HFFc6 (cell line): ENCODE results near the gene SHISA6. TPM values are rescaled to one million over a fixed set of nuclear protein-coding genes. Genes with fewer than 3 reads are reported as not detected.

Experiments
- DNase-seq: peaks from one replicate; pipeline ENCODE4 v3.0.0-alpha.2; 2018
- H3K27ac Mint-ChIP-seq: 2 replicates; pipeline ENCODE4 v1.8.0; 2020; ENCODE audit warnings: mild to moderate bottlenecking, mixed read lengths
- H3K27me3 Mint-ChIP-seq: 2 replicates; pipeline ENCODE4 v1.8.0; 2021; ENCODE audit warnings: mild to moderate bottlenecking, moderate library complexity, mixed read lengths; ENCODE audit not compliant: insufficient read depth
- H3K36me3 Mint-ChIP-seq: 2 replicates; pipeline ENCODE4 v1.8.0; 2021; ENCODE audit warnings: low read depth, mixed read lengths
- H3K4me1 Mint-ChIP-seq: 2 replicates; pipeline ENCODE4 v1.8.0; 2020; ENCODE audit warnings: low read depth, mixed read lengths
- H3K4me3 Mint-ChIP-seq: 2 replicates; pipeline ENCODE4 v1.8.0; 2020; ENCODE audit warnings: mild to moderate bottlenecking, moderate library complexity, mixed read lengths
- H3K9me3 Mint-ChIP-seq: 2 replicates; pipeline ENCODE4 v1.8.0; 2020; ENCODE audit warnings: mild to moderate bottlenecking, mixed read lengths
- total RNA-seq, 6 experiments: library from RNA; stranded (reverse); fragmentation: NEBNext Ultra II Directional; extraction: Animal tissue kit (Norgen Biotek cat#: 25700); gene quantifications; 2 replicates in 1 of 6; 3 replicates in 5 of 6; pipeline ENCODE4 v1.2.3, GENCODE V29; 2021
- TF ChIP-seq, protein P1 (sequence below): fragments of 200-600 bp; sonication (generic); IDR thresholded peaks from 2 replicates; pipeline ENCODE4 v1.5.0; 2021; ENCODE audit warnings: antibody characterized with exemption, mild to moderate bottlenecking

SHISA6 gene
- total RNA-seq, 6 experiments from 2014 or later, result not detected

DNA sequence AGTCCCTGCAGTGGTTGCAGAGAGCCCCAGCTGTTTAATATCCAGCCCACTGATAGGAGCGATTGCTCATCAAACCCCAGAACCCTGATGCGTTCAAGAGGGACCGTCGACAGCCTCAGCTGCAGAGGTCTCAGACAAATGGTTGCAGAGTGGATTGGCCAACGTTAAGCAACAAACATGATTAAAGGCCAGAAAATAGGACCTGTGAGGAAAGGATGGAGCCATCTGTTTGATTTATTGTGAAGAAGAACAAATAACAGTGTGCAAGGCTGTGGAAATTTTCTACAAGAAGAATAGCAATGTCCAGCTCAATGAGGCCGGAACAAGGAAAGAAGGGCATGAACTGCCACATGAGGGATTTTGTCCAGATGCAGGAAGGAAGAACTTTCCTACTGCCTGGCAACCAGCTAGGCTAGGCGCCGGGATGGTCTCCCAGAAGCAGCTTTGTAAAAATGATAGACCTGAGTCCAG lies 218.9 kb downstream of the SHISA6 start:
- H3K4me3 Mint-ChIP-seq, result no peak overlapping the region
- no peak overlapping the region for H3K27ac Mint-ChIP-seq
- TF ChIP-seq, protein P1, sequence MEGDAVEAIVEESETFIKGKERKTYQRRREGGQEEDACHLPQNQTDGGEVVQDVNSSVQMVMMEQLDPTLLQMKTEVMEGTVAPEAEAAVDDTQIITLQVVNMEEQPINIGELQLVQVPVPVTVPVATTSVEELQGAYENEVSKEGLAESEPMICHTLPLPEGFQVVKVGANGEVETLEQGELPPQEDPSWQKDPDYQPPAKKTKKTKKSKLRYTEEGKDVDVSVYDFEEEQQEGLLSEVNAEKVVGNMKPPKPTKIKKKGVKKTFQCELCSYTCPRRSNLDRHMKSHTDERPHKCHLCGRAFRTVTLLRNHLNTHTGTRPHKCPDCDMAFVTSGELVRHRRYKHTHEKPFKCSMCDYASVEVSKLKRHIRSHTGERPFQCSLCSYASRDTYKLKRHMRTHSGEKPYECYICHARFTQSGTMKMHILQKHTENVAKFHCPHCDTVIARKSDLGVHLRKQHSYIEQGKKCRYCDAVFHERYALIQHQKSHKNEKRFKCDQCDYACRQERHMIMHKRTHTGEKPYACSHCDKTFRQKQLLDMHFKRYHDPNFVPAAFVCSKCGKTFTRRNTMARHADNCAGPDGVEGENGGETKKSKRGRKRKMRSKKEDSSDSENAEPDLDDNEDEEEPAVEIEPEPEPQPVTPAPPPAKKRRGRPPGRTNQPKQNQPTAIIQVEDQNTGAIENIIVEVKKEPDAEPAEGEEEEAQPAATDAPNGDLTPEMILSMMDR, result no peak
- H3K9me3 Mint-ChIP-seq, result peaks cover 50% of the 10 kb centered on the region
- H3K36me3 Mint-ChIP-seq, result peaks cover 4% of the 10 kb centered on the region; the same call in 1 of the 2 replicates
- no peaks in the 10 kb centered on the region for H3K4me1 Mint-ChIP-seq
- peaks cover 1% of the 10 kb centered on the region for H3K27me3 Mint-ChIP-seq
- no peak for DNase-seq

DNA sequence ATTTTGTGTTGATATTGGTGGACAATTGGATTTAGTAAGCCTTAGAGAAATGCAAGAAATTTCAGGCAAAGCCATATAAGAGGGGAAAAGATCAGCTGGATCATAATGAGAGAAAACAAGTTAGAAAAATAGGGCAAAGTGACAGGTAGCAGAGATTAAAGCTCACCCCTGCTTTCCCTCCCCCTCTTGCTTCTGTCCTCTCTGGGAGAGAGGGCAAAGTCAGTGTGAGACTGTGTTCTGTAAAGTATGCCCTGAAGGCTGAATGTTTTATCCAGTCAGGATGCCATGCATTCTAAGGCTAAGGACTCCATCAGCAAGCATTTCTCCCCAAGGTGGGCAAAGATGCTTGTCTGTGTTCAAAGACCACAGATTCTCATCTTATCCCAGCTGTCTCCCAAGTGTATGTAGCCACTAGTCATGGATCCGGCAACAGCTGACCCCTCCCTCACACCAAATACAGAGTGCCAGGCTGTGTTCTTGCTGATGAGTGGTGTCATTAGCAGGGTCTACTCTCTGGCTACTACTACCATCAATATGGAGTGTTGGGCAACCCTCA lies 221.1 kb downstream of the SHISA6 start:
- Mint-ChIP-seq H3K4me3 (no peak overlapping the region), H3K4me1 (no peaks in the 10 kb centered on the region), H3K9me3 (peaks cover 59% of the 10 kb centered on the region), H3K27ac (no peak overlapping the region), H3K27me3 (peaks cover 1% of the 10 kb centered on the region), H3K36me3 (peaks cover 4% of the 10 kb centered on the region; the same call in 1 of the 2 replicates)
- TF ChIP-seq, protein P1, result no peak
- DNase-seq, result no peak

DNA sequence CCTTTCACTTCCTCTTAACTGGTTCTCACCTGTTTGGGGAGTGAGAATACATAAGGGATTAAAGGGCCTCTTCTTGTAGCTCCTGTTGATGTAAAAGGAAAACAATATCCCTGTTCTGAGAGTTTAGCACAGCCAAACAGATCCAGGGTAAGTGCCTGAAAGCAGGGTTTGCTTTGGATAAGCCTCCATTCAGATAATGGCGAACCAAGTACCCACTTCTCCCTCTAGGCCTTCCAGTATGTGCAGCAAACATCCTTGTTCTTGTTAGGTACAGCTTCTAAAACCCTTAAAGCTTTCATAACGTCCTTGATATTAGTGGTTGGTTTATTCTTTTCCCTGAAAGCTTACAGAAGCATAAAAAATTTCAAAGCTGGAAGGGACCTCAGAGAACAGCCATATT lies 226.6 kb downstream of the SHISA6 start:
- Mint-ChIP-seq H3K4me3 (no peak overlapping the region), H3K27me3 (no peaks in the 10 kb centered on the region; the same call in 1 of the 2 replicates), H3K9me3 (peaks cover 50% of the 10 kb centered on the region), H3K27ac (no peak overlapping the region), H3K36me3 (peaks cover 8% of the 10 kb centered on the region; the same call in 1 of the 2 replicates), H3K4me1 (no peaks in the 10 kb centered on the region)
- no peak for DNase-seq
- TF ChIP-seq, protein P1, result no peak

DNA sequence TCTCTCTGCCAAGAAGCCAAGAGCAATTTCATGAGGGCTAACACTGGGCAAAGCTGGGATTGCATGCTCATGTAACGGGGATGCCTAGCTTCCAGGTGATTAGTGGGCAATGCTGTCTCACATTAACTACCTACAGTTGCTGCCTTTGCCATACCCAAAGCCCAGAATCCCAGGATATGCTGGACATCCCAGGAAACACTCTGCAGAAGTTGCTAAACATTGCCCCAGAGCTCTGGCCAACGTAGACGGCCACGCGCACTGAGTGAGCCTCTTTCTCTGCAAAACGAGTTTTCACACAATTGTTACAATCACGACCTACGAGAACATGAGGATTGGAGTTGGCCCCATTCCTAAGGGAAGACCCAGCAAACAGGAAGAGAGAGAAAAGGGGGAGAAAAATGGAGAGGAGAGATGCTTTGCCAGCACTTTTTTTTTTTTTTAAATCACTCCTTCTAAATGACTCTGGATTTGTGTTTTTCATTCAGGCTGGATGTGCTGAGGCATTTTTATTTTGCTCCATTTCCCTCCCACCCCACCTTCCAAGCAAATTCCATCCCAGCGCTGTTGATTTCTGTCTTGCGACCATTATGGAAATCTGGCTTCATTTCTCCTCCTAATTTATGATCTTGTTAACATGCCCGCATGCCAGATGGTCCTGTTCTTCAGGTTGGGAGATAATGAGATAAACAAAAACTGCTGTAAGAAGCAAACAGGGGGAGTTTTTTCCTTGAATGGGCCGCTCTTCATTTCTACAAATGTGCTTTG lies 244.5 kb downstream of the SHISA6 start:
- Mint-ChIP-seq H3K4me1 (no peaks in the 10 kb centered on the region), H3K27me3 (no peaks in the 10 kb centered on the region; the same call in 1 of the 2 replicates), H3K4me3 (no peak overlapping the region), H3K36me3 (no peaks in the 10 kb centered on the region; the same call in 1 of the 2 replicates), H3K27ac (no peak overlapping the region), H3K9me3 (peaks cover 68% of the 10 kb centered on the region)
- no peak for DNase-seq
- TF ChIP-seq, protein P1, result no peak

DNA sequence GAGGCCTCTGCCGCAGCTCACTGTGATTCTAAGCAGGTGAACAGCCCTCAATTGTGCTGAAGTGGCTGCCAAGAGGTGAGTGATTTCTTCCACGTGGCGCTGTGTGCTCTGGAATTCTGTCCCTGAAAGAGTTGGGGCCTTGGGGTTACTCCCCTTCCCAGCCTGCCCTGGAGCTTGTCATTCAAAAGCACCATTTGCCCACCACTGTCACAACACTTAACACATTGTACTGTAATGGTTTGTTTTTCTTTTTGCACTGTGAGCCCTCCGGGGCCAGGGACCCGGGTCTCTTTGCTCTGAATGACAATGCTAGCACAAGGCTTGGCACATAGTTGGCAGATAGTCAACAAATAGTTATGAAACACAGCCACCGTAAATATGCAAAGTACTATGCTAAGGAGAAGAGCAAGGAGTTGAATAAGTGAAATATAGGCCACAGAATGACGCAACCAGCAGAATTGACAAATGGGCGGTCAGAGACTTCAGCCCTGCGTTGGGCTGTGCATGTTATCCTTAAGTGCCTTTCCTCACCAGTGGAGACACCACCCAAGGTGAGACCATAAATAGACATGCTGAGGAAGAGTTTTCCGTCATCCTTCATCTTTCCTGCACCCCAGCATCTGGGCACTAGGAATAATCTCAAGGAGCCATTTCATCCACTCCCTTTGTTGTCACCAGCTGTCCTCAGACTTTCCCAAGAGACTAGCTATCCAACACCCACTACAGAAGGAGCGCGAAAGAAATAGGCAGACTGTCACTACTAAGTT lies 245.3 kb downstream of the SHISA6 start:
- no peaks in the 10 kb centered on the region; the same call in none of the 2 replicates for H3K27me3 Mint-ChIP-seq
- no peak for DNase-seq
- no peak overlapping the region for H3K27ac Mint-ChIP-seq
- no peak overlapping the region for H3K4me3 Mint-ChIP-seq
- peaks cover 71% of the 10 kb centered on the region for H3K9me3 Mint-ChIP-seq
- H3K4me1 Mint-ChIP-seq, result no peaks in the 10 kb centered on the region
- H3K36me3 Mint-ChIP-seq, result no peaks in the 10 kb centered on the region; the same call in 1 of the 2 replicates
- TF ChIP-seq, protein P1, result no peak
